ENCODE measurements around the gene FAM131A.
A peak's percentile ranks its signal among the peaks of the same experiment; 100 is the strongest.

GRCh38 chr3:184361532-184361931, 24.1 kb downstream of the FAM131A start, which contains the start of the genes CLCN2 and POLR2H:
- TF ChIP-seq POLR2A (IDR thresholded peaks at IDR 0.05) (peak; percentile 77 to 80), CTCF (IDR thresholded peaks at IDR 0.05 in 4 of 5, conservative IDR thresholded peaks at IDR 0.05 in 1 of 5) (no peak)

Measured in gastrocnemius medialis (tissue), 4 donors.